ENCODE measurements around the gene PDZD2.

PDZD2 gene

DNA sequence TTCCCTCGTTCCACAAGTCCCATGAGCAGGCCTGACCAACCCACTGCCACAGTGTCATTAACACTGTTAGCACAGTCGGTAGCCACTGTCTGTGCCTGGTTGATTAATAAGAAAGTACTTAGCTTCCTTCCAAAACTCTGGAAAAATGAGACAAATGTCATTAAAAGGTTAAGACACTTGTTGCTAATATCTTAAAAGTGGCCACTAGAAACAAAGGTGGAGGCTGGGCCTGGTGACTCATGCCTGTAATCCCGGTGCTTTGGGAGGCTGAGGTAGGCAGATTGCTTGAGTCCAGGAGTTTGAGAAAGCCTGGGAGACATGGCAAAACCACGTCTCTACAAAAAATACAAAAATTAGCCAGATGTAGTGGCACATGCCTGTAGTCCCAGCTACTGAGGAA lies 194.0 kb downstream of the PDZD2 start:
- no peak for DNase-seq

DNA sequence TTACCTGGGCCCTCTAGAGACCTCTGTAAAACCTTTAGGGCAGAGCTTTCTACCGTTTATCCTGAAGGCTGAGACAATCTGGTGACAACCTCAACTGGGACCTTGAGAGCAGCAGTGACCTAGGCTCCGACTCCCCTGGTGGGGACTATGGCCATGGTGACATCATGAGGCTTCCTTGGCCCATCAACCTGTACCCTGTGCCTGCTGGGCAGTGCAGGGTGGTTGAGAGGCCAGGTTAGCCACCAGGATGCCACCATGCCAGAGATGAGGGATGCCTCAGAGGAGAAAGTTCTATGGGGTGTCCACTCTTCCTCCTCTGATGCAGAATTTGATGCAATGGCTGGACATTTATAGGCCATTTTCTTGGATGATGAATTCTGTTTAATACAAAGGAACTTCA lies 194.8 kb downstream of the PDZD2 start:
- DNase-seq: no peak

DNA sequence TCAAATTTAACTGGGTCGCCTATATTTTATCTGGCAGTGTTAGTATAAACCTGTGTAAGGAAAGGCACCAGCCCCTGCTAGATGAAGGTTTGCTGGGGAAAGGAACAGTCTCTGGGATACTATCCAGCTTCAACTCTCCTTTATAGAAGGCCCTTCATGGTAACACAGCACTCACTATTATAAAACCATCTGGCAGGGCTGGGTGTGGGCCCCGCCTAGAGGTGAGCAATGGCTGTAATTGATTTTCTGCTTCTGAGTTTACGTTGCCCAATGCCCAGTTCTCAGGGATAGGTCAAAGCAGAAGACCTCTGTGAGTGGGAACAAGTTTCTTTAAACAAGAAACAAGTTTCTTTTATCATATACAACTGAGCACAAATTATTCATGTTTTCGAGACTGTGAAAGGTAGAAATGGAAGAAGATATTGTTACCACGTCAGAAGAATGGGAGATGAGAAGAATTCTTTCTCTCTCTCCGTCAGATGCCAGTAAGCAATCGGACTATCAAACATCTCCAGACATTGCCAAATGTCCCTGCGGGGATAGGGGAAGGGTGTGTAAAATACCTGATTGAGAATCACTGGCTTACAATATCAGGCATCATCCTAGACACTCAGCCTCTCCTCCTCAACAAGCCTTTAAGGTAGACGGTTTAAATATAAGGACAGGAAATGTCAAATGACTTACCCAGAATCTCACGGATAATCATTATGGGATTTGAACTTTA lies 205.9 kb downstream of the PDZD2 start:
- DNase-seq: no peak

GRCh38 chr5:31845361-31845760 lies 206.4 kb downstream of the PDZD2 start:
- peak; percentile 14 for DNase-seq

DNA sequence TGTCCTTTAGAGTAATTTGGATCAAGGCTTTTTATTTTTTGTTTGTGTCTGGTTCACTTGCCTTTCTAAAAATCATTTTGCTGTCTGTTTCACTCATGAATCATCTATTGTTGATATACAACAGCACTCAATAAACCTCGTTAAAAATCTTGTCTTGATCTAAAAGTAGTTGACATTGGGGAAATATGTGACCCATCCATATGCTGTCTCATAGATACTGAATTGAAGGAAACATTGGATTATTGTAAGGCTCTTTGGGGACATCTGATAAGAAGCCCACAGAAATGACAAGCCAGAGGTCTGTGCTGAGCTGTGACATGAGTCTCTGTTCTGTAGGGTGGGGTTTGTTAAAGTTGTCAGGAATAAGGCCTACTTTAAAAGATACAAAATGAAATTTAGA lies 208.0 kb downstream of the PDZD2 start:
- peak; percentile 46 for DNase-seq

GRCh38 chr5:31847354-31847753 lies 208.4 kb downstream of the PDZD2 start:
- no peak for DNase-seq

GRCh38 chr5:31850981-31851689 lies 212.2 kb downstream of the PDZD2 start:
- DNase-seq: no peak

DNA sequence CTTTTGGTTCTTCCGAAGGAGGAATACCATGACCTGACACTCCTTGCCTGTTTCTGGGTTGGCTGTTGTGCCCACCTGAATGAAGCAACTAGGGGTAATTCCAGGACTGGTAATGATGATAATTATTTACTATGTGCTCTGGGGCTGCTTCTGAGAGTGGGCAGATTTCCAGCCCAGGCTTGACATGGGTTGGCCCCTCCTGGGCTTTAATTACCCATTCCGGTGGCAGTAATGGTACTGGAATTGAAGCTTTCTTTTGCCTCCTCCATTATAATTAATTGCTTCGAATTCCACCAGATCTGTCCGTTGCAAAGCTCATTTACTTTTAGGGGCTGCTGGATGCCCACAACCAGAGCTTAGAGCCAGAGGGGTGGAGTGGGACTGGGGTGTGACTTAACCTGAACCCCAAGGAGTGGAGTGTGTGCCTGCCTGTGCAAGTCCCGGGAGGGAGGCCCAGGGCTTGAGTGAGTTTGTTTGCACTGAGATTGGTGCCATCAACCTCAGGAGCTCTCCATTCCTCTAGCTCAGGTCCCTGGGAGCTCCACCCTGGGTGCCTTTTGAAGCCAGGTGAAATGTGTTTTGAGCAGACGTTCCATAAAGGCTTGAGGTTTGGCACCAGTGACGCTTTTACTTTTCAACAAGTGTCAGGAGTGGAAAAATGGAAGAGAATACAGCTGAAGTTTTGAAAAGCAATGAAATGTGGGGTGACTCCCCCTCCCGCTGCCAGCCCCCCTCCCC lies 214.6 kb downstream of the PDZD2 start:
- no peak for DNase-seq

GRCh38 chr5:31854181-31855133 lies 215.5 kb downstream of the PDZD2 start:
- no peak for DNase-seq

GRCh38 chr5:31855134-31856040 lies 216.5 kb downstream of the PDZD2 start:
- DNase-seq: no peak

- DNase-seq: no peak
Measured at GRCh38 chr5:31859096-31859495, 220.2 kb downstream of the PDZD2 start.

- no peak for DNase-seq
Measured at GRCh38 chr5:31860278-31860677, 221.3 kb downstream of the PDZD2 start.

DNA sequence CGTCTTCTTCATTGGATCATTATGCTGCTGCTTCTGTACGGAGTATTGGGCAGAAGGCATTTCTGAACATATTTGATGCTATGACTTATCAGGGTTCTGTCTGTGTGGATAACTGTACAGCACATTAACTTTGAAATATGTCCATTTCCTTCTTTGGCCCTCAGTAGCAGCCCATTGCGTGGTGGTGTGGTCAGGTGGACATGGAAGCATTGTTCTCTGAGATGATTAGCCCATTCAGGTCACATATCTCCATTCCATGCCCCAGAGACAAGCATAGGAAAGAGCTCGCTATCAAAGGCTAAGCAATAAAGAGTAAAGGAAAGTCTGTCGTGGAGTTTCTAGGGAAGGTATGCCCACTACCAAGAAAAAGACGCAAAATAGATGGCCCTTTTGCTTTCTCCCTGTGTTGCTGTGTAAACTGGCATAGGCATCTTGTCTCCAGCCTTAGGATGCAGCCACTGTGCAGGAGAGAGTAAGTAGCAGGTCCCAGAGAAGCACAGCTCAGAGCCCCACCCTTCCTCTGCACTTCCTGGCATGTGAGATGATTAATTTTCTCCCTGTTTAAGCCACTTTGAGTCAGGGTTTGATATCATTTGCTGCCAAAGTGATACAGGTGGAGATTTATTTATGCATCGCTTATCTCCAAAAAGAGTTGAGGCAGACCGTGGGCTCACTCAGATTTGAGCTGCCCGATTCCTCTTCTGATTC lies 221.9 kb downstream of the PDZD2 start:
- DNase-seq: no peak

- DNase-seq: no peak
Measured at GRCh38 chr5:31861601-31862000, 222.7 kb downstream of the PDZD2 start.

DNA sequence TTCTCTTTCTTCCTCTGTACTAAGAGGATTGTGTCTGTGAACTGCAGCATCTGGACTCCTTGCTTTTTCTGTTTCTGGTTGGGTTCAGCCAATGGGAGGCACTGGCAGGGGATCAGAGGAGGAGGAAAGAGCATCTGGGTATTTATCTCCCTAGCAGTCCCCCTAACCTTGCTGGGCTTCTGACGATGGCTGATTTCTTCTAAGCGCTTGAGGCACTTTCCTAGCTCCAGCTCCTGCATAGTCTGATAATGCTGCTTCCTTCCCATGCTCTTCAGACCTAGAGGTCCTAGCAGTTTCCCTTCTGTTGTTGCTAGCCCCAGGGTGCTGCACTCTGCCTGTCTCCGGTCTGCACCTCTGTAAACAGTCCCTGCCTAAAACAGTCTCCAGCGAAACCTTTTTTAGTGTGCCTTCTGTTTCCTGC lies 225.1 kb downstream of the PDZD2 start:
- no peak for DNase-seq

DNA sequence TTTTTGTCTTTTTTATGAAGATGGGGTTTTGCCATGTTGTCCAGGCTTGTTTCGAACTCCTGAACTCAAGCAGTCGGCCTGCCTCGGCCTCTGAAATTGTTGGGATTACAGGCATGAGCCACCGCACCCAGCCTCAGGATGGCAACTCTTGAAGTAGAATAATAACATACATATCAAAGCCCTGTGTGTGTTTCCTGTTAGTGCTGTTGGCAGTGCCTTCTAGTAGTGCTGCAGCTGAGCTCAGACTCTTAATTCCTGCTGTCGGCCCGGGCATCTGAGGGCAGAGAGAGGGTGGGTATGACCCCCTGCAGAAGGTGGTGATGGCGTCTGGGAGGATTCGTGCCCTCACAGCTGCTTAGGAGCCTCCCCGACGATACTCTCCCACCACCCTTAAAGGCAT lies 227.2 kb downstream of the PDZD2 start:
- DNase-seq: no peak

DNA sequence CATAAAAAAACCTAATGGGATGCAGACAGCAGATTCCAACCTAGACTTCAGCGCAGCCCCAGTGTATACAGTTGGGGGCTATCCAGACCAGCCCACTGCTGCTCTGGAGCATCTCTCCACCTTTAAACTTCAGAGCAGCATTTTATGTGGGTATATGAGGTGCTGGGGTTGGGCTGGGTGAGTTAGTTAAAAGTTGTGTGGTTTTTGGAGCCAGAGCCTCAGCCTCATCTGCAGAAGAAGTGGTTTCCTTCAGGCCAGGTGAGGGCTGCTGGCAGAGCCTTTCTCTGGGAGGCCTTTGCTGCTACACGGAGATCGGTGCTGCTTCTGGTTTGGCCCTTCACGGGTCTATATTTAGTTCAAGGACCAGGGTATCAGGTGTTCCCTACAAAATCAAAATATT lies 228.3 kb downstream of the PDZD2 start:
- DNase-seq: no peak

GRCh38 chr5:31880449-31880848 lies 241.5 kb downstream of the PDZD2 start:
- no peak for DNase-seq

DNA sequence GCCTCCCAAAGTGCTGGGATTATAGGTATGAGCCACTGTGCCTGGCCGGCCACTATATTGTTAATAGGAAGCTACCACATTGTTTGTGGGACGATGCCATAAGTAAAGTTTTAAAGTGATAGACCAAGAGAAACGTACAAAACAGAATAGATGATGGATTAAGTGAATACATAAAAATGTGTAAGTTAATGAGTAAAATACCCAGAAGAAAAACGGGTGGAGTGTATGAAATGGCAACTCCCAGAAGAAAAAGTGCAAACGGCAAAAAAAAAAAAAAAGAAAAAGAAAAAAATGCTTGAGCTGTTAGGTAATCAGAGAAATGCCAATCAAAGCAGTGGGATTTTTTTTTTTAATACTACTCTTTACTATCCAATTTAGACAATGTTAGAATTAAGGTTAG lies 246.0 kb downstream of the PDZD2 start:
- DNase-seq: no peak

DNA sequence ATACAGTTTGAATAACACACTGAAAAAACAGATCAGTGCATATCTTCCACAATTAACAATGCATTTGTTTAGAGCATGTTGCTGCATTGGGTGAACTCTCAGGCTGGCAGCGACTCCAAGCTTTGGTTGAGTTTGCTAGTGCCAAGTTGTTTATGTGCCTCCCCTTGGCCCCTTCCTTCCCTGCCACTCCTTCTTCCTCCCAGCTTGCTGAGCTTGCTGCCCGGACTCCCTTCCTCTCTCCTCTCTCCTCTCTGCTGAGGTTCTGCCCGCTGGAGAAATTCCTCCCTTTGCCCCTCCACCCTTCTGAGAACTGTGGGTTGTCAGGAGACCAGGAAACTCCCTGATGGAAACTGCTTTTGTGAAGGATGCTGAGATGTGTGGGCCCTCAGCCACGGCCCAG lies 247.3 kb downstream of the PDZD2 start:
- DNase-seq: no peak

DNA sequence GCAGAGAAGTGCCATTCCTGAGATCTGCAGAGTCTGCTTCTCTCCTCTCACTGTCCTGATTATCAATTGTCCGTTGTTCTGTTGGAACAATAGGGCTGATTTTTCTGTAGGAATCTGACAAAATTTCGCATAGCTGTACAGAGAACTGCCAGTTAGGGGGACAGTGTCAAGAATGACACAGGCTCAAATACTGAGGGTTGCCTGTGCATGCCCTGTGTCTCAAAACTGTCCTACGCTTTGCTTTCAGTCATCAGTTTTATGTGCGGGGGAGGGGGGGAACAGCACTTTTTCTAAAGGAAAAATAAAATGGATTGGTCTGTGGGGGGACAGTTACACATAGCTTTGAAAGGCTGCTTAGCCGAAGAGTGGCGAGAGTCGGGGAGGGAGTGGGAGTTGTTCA lies 248.6 kb downstream of the PDZD2 start:
- DNase-seq: no peak
